ENCODE data around the gene CPA3. TPM values are rescaled to one million over a fixed set of nuclear protein-coding genes. Genes with fewer than 3 reads are reported as not detected.

The CPA3 gene
- total and polyA plus RNA-seq, 2 of the 13 experiments (the other 11 are each of a cell fraction or from before 2014, with no cell fraction given), result not detected

DNA sequence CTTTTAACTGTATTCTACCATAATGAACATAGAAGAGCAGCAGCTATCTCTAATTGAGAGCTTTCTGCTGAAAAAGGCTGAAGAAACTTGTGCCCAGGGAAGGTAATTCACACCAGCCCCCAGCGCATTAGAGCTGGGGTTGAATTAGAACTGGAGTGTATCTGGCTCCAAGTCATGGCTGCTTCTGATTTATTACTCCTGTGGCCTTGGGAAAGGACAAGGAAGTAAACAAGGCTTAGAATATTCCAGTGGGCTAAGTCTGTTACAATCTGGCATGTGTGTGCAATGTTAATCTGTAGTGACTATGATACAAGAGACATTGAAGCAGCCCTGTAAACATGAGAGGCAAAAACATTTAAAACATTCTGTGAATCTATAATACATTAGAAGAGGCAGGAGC is 18.1 kb downstream of the CPA3 start (continued):
- TF ChIP-seq ZNF280D (CRISPR knock-in tag; IDR thresholded peaks at IDR 0.05) (no peak), PCBP1 (IDR thresholded peaks at IDR 0.05; ENCODE audit: borderline replicate concordance, low read depth, low read length) (no peak), ZKSCAN5 (CRISPR knock-in tag; IDR thresholded peaks at IDR 0.05) (no peak)

GRCh38 chr3:148884261-148884660 is 19.2 kb downstream of the CPA3 start:
- H3K36me3 ChIP-seq (replicated peaks in 1 of 2; ENCODE audit: control insufficient read depth in 1 of 2, insufficient read depth in 2 of 2, low read length in 2 of 2), result no peaks in the 10 kb centered on the region
- in situ Hi-C loops (cut with HindIII; ENCODE audit: extremely low pct_ligation_motif_present, low pct_unique_long_range_greater_than_20kb) (no loop called here), intact Hi-C loops (cut with micrococcal nuclease; ENCODE audit: unreplicated experiment) (loop anchor here (5.0 kb wide), 2 partner anchors 157 to 507 kb away; no protein-coding TSS in a partner anchor)
- DNase-seq (ENCODE audit: low spot score), result no peak
- no peaks in the 10 kb centered on the region for H3K9me3 ChIP-seq (ENCODE audit: low read length)
- no peaks in the 10 kb centered on the region for H3K27me3 ChIP-seq (ENCODE audit: control insufficient read depth in 1 of 2, insufficient read depth in 2 of 2, low read length in 2 of 2)
- H3K4me1 ChIP-seq (ENCODE audit: insufficient read depth, low read length), result no peaks in the 10 kb centered on the region
- H2AFZ ChIP-seq (ENCODE audit: low read length), result no peak overlapping the region
- no peak overlapping the region for H3K27ac ChIP-seq (ENCODE audit: extremely low read length, insufficient read depth, low read length)
- POLR2A ChIA-PET, result no interaction called here
- no peak for TF ChIP-seq TCF7 (IDR thresholded peaks at IDR 0.05; ENCODE audit: low read depth)
- TF ChIP-seq SALL1 (CRISPR knock-in tag; IDR thresholded peaks at IDR 0.05), result no peak
- TF ChIP-seq BRD4 (CRISPR knock-in tag; IDR thresholded peaks at IDR 0.05), result no peak
- TF ChIP-seq ZNF841 (CRISPR knock-in tag; IDR thresholded peaks at IDR 0.05; ENCODE audit: borderline replicate concordance), result no peak
- TF ChIP-seq ZNF615 (CRISPR knock-in tag; IDR thresholded peaks at IDR 0.05; ENCODE audit: borderline replicate concordance), result no peak
- no peak for TF ChIP-seq PHF20 (CRISPR knock-in tag; IDR thresholded peaks at IDR 0.05)
- no peak for TF ChIP-seq ZNF20 (CRISPR knock-in tag; IDR thresholded peaks at IDR 0.05)
- no peak for TF ChIP-seq ZNF768 (CRISPR knock-in tag; IDR thresholded peaks at IDR 0.05)
- no peak for TF ChIP-seq NFKBIZ (CRISPR knock-in tag; IDR thresholded peaks at IDR 0.05)
- no peak for TF ChIP-seq FOXK2 (IDR thresholded peaks at IDR 0.05)
- TF ChIP-seq NPAS2 (CRISPR knock-in tag; IDR thresholded peaks at IDR 0.05; ENCODE audit: borderline replicate concordance), result no peak
- no peak for FAIRE-seq
- CTCF ChIA-PET (ENCODE audit: low intra/inter-chr PET ratio, low total read pairs), result no interaction called here
- H3K4me3 ChIP-seq (replicated peaks in 1 of 3; ENCODE audit: insufficient read depth in 1 of 3, low read depth in 2 of 3, low read length in 3 of 3), result no peak overlapping the region
- no TSS peak for BruUV-seq (replicated peaks)
- no peak overlapping the region for H3K4me2 ChIP-seq (ENCODE audit: low read depth, low read length)
- no peaks in the 10 kb centered on the region for H3K79me2 ChIP-seq (ENCODE audit: insufficient read depth, low read length)
- H3K9ac ChIP-seq (ENCODE audit: insufficient read depth, low read depth, low read length), result no peak overlapping the region
- no peaks in the 10 kb centered on the region for H4K20me1 ChIP-seq (ENCODE audit: insufficient read depth, low read length)
- ATAC-seq, result no peak

Data from HepG2 (cell line).